Astrocyte (in vitro differentiated cells and primary cell): ENCODE data around the gene DCC.

Experiments used
- CTCF ChIP-seq: IDR thresholded peaks from 2 replicates; pipeline ENCODE4 v1.5.1; 2011; ENCODE audit warnings: low read depth, mild to moderate bottlenecking, inconsistent platforms, low read length, moderate library complexity; ENCODE audit not compliant: insufficient read depth
- EZH2 ChIP-seq: IDR thresholded peaks from 2 replicates; pipeline ENCODE4 v1.6.1; 2012; ENCODE audit warnings: mild to moderate bottlenecking, low read length, inconsistent platforms; ENCODE audit not compliant: insufficient read depth

GRCh38 chr18:52451256-52451655 is 111.3 kb downstream of the DCC start:
- TF ChIP-seq EZH2 (no peak), CTCF (no peak)
